ENCODE measurements around the gene RHBDD2.

DNA sequence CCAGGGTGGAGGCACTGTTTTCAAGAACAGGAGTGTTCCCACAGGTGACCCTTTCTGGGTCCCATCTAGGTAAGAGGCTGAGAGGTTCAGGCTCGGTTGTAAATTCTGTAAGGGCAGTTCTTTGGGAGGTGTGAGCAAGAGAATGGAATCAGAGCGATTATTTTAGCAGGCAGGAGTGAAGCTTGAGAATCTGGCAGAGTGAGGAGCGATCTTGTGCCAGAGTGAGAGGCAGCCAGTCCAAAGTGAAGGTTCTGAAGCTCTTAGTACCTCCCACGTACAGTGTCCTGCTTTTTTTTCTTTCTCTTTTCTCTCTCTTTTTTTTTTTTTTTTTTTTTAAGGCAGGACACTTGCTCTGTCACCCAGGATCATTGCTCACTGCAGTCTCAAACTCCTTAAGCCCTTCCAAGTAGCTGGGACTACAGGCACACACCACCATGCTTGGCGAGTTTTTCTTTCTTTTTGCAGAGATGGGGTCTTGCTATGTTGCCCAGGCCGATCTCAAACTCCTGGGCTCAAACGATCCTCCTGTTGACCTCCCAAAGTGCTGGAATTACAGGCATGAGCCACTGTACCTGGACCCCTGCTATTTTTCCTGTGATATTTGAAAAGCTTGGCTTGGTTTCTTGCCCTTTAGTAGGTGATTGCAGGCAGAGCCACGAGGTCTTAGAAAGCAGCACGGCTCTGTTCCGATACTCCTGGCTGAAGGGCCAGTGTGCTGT is 47.0 kb downstream of the RHBDD2 start:
- TF ChIP-seq BACH1 (tag; IDR thresholded peaks at IDR 0.05) (no peak), ZNF324 (CRISPR knock-in tag; IDR thresholded peaks at IDR 0.05) (no peak), ZBTB33 (CRISPR knock-in tag; IDR thresholded peaks at IDR 0.05) (no peak), CREB1 (IDR thresholded peaks at IDR 0.05) (no peak), CREB1 (CRISPR knock-in tag; IDR thresholded peaks at IDR 0.05) (no peak), DPF2 (IDR thresholded peaks at IDR 0.05) (no peak), FOXK2 (conservative IDR thresholded peaks at IDR 0.05 in 1 of 2, IDR thresholded peaks at IDR 0.05 in 1 of 2; ENCODE audit: low read depth in 2 of 2) (no peak), EZH2 (IDR thresholded peaks at IDR 0.05; ENCODE audit: borderline replicate concordance, low read depth, low read length) (no peak), POLR2A (conservative IDR thresholded peaks at IDR 0.05) (no peak), EP300 (IDR thresholded peaks at IDR 0.05; ENCODE audit: low read length) (no peak), ESRRA (IDR thresholded peaks at IDR 0.05; ENCODE audit: borderline replicate concordance, low read depth) (no peak)
- TF ChIP-seq, protein P1, sequence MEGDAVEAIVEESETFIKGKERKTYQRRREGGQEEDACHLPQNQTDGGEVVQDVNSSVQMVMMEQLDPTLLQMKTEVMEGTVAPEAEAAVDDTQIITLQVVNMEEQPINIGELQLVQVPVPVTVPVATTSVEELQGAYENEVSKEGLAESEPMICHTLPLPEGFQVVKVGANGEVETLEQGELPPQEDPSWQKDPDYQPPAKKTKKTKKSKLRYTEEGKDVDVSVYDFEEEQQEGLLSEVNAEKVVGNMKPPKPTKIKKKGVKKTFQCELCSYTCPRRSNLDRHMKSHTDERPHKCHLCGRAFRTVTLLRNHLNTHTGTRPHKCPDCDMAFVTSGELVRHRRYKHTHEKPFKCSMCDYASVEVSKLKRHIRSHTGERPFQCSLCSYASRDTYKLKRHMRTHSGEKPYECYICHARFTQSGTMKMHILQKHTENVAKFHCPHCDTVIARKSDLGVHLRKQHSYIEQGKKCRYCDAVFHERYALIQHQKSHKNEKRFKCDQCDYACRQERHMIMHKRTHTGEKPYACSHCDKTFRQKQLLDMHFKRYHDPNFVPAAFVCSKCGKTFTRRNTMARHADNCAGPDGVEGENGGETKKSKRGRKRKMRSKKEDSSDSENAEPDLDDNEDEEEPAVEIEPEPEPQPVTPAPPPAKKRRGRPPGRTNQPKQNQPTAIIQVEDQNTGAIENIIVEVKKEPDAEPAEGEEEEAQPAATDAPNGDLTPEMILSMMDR (IDR thresholded peaks at IDR 0.05 in 2 of 3, conservative IDR thresholded peaks at IDR 0.05 in 1 of 3; ENCODE audit: insufficient read depth in 2 of 3, low read depth in 1 of 3, low read length in 3 of 3) = no peak
- TF ChIP-seq, protein P2, sequence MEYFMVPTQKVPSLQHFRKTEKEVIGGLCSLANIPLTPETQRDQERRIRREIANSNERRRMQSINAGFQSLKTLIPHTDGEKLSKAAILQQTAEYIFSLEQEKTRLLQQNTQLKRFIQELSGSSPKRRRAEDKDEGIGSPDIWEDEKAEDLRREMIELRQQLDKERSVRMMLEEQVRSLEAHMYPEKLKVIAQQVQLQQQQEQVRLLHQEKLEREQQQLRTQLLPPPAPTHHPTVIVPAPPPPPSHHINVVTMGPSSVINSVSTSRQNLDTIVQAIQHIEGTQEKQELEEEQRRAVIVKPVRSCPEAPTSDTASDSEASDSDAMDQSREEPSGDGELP (CRISPR knock-in tag; IDR thresholded peaks at IDR 0.05; ENCODE audit: borderline replicate concordance) = no peak

Measured in K562 (cell line).